Activated T-cell treated with anti-CD3 and anti-CD28 coated beads for 4 hours (primary cell): ENCODE data around the gene NIPBL.
"Not testable (repeated sequence)": the region's sequence is repeated elsewhere in the genome, so short reads cannot be mapped to it uniquely, and the experiment has no call there.

Experiments used
- DNase-seq: peaks from one replicate; pipeline ENCODE4 v3.0.0-alpha.2; 2020

The NIPBL gene

DNA sequence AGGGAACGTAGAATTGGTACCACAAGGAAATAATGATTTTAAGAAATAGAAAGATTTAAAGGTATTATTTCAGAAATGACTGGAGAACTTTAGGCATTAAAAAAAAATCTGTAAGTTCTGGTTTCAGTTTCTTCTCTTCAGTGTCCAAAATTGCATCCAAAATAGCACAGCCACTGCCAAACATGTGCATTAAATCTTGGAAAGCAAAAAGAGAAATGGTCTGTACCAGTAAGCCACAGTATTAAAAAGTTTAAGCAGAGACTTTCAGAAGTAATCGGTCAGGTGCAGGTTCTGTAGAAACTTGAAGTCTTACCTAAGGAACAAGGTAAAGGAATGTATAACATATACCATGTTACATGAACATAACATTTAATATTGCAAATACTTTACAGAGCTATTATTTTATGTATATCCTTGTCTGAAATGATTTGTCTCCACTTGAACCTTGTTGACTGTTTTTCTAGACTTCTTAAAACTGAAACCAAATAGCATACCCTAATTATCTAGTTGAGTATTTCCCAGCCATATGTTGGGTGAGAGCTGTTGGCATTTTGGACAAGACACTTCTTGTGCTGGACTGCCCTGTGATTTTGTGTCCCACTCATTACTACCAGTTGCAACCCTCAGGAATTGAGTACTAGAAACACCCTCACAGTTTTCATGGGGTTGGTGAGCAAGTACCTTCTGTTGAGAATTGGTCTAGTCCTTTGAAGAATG lies 32.1 kb downstream of the NIPBL start:
- DNase-seq, result no peak

DNA sequence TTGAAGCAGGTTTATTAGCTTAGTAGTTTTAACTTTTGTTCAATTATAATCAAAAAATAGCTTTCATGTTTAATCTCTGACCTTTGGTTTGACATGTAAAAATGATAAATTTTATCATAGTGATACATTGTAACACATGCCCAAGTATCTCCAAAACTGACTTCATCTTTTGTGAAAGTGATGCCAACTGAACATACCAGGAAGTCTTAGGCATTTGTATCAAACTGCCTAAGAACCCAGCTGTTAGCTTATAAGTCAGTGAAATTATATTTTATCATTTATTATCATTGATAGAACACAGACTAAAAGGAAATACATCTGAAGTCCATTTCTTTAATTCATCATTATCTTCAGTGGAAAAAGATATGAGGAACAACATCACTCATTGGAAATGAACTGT lies 39.1 kb downstream of the NIPBL start:
- no peak for DNase-seq

DNA sequence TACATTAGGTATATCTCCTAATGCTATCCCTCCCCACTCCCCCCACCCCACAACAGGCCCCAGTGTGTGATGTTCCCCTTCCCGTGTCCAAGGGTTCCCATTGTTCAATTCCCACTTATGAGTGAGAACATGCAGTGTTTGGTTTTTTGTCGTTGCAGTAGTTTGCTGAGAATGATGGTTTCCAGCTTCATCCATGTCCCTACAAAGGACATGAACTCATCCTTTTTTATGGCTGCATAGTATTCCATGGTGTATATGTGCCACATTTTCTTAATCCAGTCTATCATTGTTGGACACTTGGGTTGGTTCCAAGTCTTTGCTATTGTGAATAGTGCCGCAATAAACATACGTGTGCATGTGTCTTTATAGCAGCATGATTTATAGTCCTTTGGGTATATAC lies 40.0 kb downstream of the NIPBL start:
- not testable (repeated sequence) for DNase-seq

DNA sequence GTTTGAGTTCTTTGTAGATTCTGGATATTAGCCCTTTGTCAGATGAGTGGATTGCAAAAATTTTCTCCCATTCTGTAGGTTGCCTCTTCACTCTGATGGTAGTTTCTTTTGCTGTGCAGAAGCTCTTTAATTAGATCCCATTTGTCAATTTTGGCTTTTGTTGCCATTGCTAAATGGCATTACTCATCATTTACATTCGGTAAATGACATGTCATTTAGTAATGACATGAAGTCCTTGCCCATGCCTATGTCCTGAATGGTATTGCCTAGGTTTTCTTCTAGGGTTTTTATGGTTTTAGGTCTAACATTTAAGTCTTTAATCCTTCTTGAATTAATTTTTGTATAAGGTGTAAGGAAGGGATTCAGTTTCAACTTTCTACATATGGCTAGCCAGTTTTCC lies 40.8 kb downstream of the NIPBL start:
- not testable (repeated sequence) for DNase-seq

DNA sequence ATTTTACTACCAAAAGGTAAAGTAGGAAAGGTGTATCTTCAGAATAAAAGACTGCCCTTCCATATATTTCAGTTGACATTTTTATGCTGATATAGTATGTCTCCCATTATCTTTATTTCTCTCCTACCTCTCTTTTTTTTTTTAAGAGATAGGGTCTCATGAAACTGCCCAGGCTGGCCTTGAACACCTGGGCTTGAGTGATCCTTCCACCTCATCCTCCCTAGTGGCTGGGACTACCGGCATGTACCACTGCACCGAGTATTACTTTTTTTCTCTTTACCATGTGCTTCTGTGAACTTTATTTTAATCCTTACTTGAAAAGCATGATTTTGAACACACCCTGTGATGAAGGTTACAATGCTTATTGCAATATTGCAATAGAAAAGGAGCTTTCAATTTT lies 42.7 kb downstream of the NIPBL start:
- no peak for DNase-seq

DNA sequence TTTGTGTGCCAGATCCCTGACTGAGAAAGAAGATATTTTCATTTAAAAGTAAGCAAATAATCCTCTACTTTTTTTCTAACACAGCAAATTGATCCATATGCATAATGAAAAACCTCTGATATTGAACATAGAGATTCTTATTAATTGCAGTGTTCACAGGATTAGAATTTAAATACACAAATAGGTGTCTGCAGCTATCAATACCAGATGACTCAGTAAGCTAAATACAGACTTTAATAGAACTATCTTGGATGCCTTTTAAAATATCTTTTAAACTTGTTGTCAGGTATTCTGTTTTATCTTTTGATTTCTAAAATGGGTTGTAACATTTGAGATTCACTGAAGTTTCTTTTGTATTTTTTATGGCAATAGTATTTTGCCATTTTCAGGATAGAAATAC lies 43.1 kb downstream of the NIPBL start:
- DNase-seq, result no peak

DNA sequence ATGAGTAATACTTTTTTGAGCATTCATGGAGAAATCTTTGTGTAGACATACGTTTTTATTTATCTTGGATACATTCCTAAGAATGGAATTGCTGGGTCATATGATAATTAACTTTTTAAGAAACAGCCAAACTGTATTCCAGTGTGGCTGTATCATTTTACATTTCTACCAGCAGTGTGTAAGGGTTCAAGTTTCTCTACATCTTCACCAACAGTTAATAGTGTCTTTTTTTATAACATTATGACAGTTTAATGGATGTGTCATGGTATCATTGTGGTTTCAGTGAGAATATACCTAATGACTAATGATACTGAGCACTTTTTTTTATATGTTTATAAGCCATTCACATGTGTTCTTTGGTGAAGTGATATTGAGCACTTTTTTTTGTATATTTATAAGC lies 52.4 kb downstream of the NIPBL start:
- DNase-seq, result no peak

DNA sequence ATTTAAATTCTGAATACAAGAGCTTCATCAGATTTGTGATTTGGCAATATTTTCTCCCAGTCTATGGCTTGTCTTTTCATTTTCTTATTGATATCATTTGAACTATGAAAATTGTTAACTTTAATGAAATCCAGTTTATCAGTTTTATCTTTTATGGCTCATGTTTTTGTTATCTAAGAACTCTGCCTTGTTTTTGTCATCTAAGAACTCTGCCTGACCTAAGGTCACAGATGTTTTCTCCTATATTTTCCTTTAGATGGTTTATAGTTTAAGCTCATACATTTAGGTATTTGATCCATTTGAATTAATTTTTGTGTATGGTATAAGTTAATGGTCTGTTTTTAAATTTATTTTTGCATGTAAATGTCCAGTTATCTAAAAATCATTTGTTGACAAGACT lies 52.9 kb downstream of the NIPBL start:
- no peak for DNase-seq

DNA sequence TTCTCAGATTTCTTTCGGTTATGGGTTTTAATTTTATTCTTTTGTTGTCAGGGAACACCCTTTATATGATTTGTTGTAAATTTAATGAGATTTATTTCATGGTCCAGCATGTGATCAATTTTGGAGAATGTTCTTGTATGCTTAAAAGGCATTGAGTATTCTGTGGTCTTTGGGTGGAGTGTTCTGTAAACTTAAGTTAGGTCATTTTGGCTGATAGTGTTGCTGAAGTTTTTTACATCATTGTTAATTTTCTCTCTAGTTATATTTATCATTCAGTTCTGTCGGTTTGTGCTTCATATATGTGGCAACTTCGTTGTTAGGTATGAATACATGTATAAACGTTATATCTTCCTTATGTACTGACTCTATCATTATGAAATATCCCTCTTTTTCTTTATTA lies 55.5 kb downstream of the NIPBL start:
- no peak for DNase-seq

DNA sequence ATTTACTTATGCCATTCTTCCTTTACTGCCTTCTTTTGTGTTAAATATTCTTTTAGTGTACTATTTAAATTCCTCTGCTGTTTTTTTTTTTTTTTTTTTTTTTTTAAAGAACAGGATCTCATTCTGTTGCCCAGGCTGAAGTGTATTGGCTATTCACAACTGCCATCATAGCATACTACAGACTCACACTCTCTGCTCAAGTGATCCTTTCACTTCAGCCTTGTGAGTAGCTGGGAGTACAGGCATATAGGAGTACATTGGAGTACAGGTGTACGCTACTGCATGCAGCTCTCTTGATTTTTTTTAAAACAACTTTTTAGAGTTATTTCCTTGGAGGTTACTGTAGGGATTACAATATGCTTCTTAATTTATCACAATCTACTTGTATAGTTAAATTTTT lies 56.1 kb downstream of the NIPBL start:
- DNase-seq, result no peak

DNA sequence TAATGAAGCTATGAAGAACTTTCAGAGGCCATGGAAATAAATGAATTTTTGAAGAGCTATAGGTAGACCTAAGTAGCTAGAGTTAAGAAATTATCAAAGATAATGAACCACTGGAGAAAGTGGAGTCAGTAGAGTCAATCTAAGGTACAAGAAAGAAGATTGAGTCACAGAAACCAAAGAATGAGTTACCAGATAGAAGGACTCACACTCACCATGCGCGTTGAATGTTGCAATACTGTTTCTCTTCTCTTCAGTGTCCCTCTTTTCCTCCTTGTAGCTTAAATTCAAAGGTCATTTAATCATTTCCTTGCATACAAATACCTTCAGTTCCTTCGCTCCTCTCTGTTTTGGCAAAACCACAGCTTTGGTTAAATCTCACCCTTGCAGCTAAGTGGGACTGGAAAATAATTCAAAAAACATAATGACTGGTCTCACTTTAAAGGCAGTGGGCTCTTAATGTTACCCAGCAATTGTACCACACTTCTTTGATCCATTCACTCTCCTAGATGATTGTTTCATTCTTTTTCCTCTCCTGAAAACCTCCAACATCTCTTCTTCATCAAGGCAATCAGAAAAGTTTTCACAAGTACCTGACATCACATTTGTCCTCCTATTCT lies 58.3 kb downstream of the NIPBL start:
- DNase-seq, result no peak

DNA sequence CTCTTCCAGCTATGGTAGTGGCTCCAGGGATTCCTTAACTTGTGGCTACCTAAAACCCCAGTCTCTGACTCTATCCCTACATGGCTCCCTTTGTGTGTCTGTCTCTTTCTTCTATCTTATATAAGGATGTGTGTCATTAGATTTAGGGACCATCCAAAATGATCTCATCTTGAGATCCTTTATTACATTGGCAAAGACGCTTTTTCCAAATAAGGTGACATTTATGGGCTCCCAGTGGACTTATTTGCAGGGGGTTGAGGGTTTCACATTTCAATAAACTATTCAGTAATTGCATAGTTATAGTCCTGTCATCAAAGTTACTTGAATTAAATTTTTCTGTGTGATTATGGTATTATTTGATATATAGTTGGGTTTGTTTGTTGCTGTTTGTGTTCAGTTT lies 59.2 kb downstream of the NIPBL start:
- no peak for DNase-seq

DNA sequence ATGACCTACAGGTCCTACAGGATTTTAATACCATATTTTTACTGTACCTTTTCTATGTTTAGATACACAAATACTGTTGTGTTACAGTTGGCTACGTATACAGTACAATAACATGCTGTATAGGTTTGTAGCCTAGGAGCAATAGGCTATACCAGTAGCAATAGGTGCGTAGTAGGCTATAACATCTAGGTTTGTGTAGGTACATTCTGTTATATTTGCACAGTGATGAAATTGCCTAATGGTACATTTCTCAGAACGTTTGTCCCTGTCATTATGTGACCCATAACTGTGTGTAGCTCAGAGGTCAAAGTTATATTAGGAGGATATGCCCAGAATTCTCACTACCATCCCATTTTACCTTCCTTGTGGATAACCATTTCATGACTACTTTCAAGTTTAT lies 59.7 kb downstream of the NIPBL start:
- no peak for DNase-seq

DNA sequence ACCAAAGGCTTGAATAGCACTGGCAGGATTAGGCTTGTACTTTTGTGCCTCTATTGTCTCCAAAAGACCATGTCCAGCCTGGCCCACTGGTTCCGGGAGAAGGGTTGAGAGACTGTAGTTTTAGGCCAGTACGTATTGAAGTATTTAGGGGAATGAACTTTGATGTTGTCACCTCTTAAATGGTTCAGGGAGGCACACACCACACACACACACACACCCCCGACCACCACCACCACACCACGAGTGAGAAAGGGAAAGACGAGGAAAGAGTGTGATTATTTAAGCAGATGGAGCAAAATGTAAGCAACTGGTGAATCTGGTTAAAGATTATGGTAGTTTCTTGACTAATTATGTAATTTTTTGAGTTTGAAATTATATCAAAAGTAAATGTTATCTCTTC lies 61.6 kb downstream of the NIPBL start:
- no peak for DNase-seq

DNA sequence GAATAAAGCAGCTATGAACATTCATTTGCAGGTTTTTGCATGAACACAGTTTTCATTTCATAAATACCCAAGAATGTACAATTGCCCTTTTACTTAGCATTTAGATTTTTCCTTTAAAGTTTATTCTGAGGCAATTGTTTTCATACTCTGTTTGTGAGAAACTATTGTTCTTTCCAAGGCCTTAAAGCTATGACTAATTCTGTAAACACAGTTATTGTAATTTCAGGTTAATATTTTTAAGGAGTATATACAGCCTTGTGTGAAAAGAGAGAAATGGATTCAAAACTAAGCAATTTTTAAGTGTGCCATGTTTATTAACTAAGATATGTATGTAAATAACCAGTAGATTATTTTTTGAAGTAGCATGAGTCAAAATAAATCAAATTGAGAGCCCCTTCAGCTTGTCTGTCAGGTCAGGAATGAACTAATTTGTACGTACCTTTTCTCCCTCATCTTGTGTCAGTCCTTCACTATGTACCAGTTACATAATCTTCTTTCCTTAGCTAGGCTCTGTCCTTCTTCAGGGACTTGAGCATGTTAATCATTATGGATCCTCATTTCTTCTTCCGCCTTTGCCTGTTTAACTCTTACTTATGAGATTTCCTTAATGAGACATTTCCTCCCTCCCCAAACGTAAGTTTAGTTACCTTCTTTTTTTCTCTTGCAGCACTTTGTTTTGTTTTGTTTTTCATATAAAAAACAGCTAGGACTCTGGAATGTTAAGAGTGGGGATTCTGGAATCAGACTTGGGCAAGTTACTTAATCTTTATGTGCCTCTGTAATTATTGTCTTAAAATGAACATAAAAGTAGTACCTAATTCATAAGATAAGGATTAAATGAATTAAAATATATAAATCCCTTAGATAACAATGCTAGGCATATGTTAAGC lies 63.6 kb downstream of the NIPBL start:
- DNase-seq, result no peak

DNA sequence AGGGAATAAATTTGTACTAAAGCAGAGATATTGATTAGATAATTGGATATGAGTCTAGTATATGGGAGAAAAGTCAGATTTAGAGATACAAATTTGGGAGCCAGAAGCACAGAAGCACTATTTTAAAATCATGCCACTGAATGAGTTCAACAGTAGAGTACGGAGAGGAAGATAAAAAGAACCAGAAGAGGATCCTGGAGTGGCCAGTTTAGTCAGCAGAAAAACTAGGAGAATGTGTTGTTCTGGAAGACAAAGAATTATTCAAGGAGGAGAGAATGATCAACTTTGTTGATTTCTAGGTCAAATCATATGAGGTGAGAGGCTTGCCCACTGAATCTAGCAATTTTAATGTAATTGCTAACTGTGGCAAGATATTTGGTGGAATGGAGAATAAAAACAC lies 67.0 kb downstream of the NIPBL start:
- DNase-seq, result no peak

DNA sequence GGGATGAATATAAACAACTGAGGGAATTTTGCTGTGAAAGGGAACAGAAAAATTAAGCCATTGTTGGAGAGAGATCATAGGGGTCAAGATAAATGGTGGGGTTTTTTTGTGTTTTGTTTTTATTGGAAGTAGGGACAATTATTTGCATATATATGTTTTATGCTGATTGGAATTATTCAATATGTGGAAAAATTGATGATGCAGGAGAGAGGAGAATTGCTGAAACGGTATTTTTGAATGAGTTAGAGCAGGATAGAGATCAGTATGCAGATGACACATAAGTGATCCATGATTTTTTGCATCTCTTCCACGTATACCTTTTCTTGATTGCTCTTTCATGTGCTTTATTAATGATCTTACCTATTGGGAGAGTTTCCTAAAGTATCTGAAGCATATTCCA lies 67.5 kb downstream of the NIPBL start:
- no peak for DNase-seq

DNA sequence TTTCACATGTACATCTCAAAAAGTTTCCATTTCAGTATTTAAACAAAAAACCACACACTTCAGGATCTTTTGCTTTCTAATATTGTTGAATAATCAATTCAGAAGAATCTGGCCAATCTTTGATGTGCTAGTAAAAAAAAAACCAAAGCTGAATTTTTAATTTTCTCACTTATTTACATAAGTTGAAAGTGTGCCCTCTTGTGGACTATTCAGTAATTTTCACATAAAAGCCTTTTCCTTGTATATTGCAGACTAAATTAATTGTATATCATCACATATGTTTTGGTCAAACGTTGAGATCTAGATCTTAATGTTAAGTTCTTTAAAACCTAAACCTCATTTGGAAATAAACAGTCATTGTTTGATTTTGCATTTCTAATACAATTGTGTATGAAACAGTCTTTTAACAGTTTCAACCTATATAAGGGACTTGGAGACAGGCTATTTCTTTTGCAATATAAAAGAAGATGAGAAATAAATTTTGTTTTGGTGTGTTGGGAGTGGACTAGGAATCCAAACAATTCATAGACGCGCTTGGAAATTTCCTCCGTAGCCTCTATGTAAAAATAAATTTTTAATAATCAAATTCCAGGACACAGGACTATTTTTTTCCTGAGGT lies 68.1 kb downstream of the NIPBL start:
- no peak for DNase-seq

DNA sequence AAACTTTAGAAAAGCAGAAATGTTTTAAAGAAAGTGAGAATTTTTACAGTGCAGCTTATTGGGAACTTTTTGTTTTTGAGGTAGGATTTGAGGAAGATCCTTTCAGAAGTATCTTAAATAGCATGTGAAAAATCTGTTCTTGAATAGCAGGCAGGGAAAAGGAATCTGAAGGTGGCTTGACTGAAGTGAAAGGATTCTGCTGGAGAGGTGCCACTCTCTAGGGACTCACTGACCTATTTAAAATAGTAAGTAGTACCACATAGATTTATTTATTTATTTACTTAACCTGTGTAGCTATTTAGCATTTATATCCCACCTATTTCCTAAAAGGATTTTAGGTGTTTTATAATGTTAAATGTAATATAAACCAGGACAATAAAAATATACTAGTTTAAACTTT lies 69.1 kb downstream of the NIPBL start:
- no peak for DNase-seq

DNA sequence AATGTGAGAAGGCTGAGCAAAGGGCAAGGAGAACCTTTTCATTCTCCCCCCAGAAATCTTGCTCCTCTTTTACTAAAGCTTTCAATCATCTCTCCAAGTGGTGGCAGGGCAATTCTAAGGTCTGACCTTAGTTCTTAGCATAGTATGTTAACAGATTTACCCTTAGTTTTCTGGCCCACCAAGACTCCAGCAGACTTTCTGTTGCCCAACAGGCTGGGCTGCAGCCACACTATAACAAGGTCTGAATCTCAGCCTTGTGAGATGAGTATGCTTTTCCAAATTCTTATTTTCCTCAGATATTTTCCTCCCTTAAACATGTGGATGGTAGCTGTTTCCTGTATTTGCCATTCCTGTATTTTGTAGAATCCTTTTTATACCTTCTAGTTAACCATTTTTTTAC lies 69.5 kb downstream of the NIPBL start:
- DNase-seq, result no peak

DNA sequence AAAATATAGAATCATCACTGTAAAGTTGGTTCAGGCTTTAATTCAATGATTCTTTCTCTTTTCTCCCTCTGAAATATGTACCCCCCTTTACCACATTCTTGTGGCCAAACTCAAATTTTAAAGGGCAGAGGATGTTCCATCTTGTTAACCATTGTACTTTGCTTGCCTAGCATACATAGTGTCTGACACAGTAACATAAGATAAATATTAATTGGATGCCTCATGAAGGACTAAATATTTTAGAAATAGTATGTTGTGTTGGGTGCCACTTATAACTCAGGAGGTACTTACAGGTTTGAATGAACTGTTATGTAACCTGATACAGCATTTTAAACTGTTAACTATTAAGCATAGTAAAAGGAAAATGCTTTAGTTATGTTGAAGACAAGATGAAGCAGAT lies 71.5 kb downstream of the NIPBL start:
- no peak for DNase-seq

DNA sequence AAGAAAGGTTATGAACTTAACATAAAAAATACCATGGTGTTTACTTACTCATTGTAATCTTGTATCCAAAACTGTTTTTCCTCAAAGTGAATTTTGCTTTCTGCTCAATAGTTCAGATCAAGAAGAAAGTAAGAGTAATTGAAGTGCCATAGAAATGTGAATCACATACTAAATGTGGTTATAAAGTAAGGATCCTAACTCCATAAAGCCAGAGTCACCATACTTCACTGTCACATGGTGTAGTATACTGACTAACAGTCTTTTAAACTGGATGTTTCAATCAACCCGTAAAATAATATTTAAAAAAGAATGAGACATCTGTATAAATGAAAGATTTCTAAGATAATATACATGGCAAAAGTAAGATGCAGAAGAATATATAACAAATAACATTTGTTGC lies 72.1 kb downstream of the NIPBL start:
- no peak for DNase-seq

DNA sequence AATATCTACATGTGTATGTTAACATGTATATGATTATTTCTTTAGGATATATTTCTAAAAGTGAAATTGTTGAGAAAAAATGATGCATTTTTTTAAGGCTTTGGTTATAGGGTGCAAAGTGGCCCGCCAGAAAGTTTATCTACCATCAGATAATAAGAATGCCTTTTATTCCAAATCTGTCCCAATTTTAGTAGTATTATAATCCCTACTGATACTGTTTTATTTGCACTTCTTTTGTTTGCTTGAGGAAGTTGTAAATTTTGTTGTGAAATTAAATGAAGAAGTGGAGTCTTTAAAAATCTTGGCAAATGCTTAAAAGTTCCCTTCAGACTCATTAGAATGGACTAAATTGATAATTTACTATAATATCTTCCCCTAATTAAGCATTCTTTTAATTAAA lies 73.0 kb downstream of the NIPBL start:
- no peak for DNase-seq
